B cell (primary cell): ENCODE results near the gene SNTG2. TPM values are rescaled to one million over a fixed set of nuclear protein-coding genes. Genes with fewer than 3 reads are reported as not detected.

Experiments
- ATAC-seq: fragments of 200-7000 bp; cut with Tn5 transposase; one replicate; pipeline ENCODE4 v1.10.0; 2021; ENCODE audit warnings: low read depth, mild to moderate bottlenecking, moderate number of reproducible peaks, moderate library complexity
- CTCF ChIA-PET: fragments of 350-600 bp; sonication (Branson Sonifier 250); formaldehyde crosslinking; loops from one replicate; lab custom pipeline; 2021; ENCODE audit warnings: antibody characterized with exemption, inconsistent platforms; lab: Charles Lee
- POLR2A ChIA-PET: fragments of 350-600 bp; sonication (Branson Sonifier 250); formaldehyde crosslinking; loops from one replicate; lab custom pipeline; 2021; ENCODE audit warnings: antibody characterized with exemption; lab: Charles Lee
- DNase-seq: peaks from one replicate; pipeline ENCODE4 v3.0.0; 2013
- H2AFZ ChIP-seq: 2 replicates; pipeline ENCODE4 v1.6.1; 2012; ENCODE audit warnings: mild to moderate bottlenecking, low read depth, low read length; ENCODE audit not compliant: insufficient read depth, poor library complexity, severe bottlenecking
- H3K27ac ChIP-seq, 2 donors: 1 replicate in 1 of 2; 2 replicates in 1 of 2; pipeline ENCODE4 v1.5.1; 2012 to 2013; ENCODE audit warnings: low read length in 2 of 2, mild to moderate bottlenecking in 2 of 2, moderate library complexity in 1 of 2
- H3K27me3 ChIP-seq, 4 experiments: fragments of 200-600 bp in 1 of 4; sonication (generic) in 1 of 4; replicated peaks in 1 of 4; 1 replicate in 2 of 4; 2 replicates in 2 of 4; pipeline versions ENCODE4 v1.6.1 to v1.7.0; 2013 to 2016; ENCODE audit warnings: low read length in 3 of 4, mild to moderate bottlenecking in 2 of 4, mixed read lengths in 1 of 4, moderate library complexity in 1 of 4; ENCODE audit not compliant: insufficient read depth in 4 of 4, control insufficient read depth in 3 of 4; ENCODE audit errors: control extremely low read depth in 1 of 4
- H3K36me3 ChIP-seq, 2 experiments: replicated peaks in 1 of 2; 1 replicate in 1 of 2; 2 replicates in 1 of 2; pipeline versions ENCODE4 v1.6.1 to v1.7.1; 2013; ENCODE audit warnings: low read length in 1 of 2; ENCODE audit not compliant: insufficient read depth in 2 of 2, control insufficient read depth in 1 of 2; ENCODE audit errors: control extremely low read depth in 1 of 2, extremely low read depth in 1 of 2
- H3K4me1 ChIP-seq, 2 donors: fragments of 200-600 bp in 1 of 2; sonication (generic) in 1 of 2; 1 replicate in 1 of 2; 2 replicates in 1 of 2; pipeline versions ENCODE4 v1.5.1 to v1.6.1; 2013 to 2017; ENCODE audit warnings: low read length in 2 of 2; ENCODE audit not compliant: control insufficient read depth in 2 of 2, insufficient read depth in 2 of 2
- H3K4me2 ChIP-seq: replicated peaks from 2 replicates; pipeline ENCODE3; 2012; ENCODE audit warnings: mild to moderate bottlenecking, low read depth, low read length; ENCODE audit not compliant: poor library complexity, severe bottlenecking
- H3K4me3 ChIP-seq, 5 experiments: fragments of 200-600 bp in 1 of 5; sonication (generic) in 1 of 5; 1 replicate in 3 of 5; 2 replicates in 2 of 5; pipeline versions ENCODE4 v1.5.1 to v1.7.0; 2011 to 2016; ENCODE audit warnings: low read length in 4 of 5, mild to moderate bottlenecking in 4 of 5, low read depth in 2 of 5, control low read depth in 1 of 5, moderate library complexity in 1 of 5; ENCODE audit not compliant: insufficient read depth in 1 of 5; ENCODE audit errors: control extremely low read depth in 1 of 5, extremely low read depth in 1 of 5
- H3K79me2 ChIP-seq: fragments of 200-600 bp; sonication (generic); one replicate; pipeline ENCODE4 v1.6.0; 2016; ENCODE audit warnings: low read length; ENCODE audit not compliant: control insufficient read depth, insufficient read depth
- H3K9ac ChIP-seq: fragments of 200-600 bp; sonication (generic); 2 replicates; pipeline ENCODE4 v1.6.1; 2017; ENCODE audit warnings: mild to moderate bottlenecking, low read length, moderate library complexity
- H3K9me3 ChIP-seq, 3 donors: one replicate each; pipeline versions ENCODE4 v1.6.1 to v1.7.1; 2013; ENCODE audit warnings: low read length in 2 of 3; ENCODE audit not compliant: control insufficient read depth in 2 of 3, insufficient read depth in 1 of 3; ENCODE audit errors: control extremely low read depth in 1 of 3
- H4K20me1 ChIP-seq: 2 replicates; pipeline ENCODE4 v1.6.0; 2012; ENCODE audit warnings: mild to moderate bottlenecking, low read length; ENCODE audit not compliant: insufficient read depth, control insufficient read depth, poor library complexity, severe bottlenecking
- H3K27ac Mint-ChIP-seq: one replicate; pipeline ENCODE4 v1.8.0; 2021; ENCODE audit warnings: mixed read lengths
- H3K27me3 Mint-ChIP-seq: one replicate; pipeline ENCODE4 v1.8.0; 2021; ENCODE audit warnings: mixed read lengths
- H3K4me1 Mint-ChIP-seq: one replicate; pipeline ENCODE4 v1.8.0; 2021; ENCODE audit warnings: mixed read lengths
- H3K4me3 Mint-ChIP-seq: one replicate; pipeline ENCODE4 v1.8.0; 2021; ENCODE audit warnings: mixed read lengths
- H3K9me3 Mint-ChIP-seq: one replicate; pipeline ENCODE4 v1.8.0; 2022; ENCODE audit warnings: mixed read lengths; ENCODE audit not compliant: insufficient read depth
- EZH2 ChIP-seq: IDR thresholded peaks from 2 replicates; pipeline ENCODE4 v1.6.1; 2012; ENCODE audit warnings: borderline replicate concordance, low read depth, mild to moderate bottlenecking, moderate library complexity, low read length; ENCODE audit not compliant: insufficient read depth, poor library complexity, severe bottlenecking
- WGBS: methylation state at CpG from one replicate; pipeline ENCODE4 v1.1.5; 2013; ENCODE audit warnings: missing lambda C conversion rate; ENCODE audit not compliant: insufficient coverage; 5-methylcytosine and 5-hydroxymethylcytosine counted together
- intact Hi-C: fragments of 100-400 bp; cut with micrococcal nuclease; formaldehyde crosslinking; loops from one replicate; pipeline ENCODE4 v1.10.0; 2022
- polyA plus RNA-seq: library from polyadenylated mRNA; depleted of rRNA; stranded (reverse); fragments of >200 nt; gene quantifications from 2 replicates; pipeline ENCODE4 v1.2.3, GENCODE V29; 2012
- total RNA-seq, 2 donors: library from RNA; stranded (reverse); fragments of 120-200 nt in 1 of 2; gene quantifications; 1 replicate in 1 of 2; 2 replicates in 1 of 2; pipeline versions ENCODE4 v1.2.3 to v1.2.4, GENCODE V29; 2013 to 2022
- TF ChIP-seq, protein P1 (sequence below): fragments of 200-600 bp; IDR thresholded peaks from one replicate; pipeline ENCODE4 v1.8.0; 2022; ENCODE audit warnings: antibody characterized with exemption, mild to moderate bottlenecking

The SNTG2 gene
- total and polyA plus RNA-seq, 2 donors (not counting 1 experiment from before 2014, with no cell fraction given) = 2.1 to 2.4 TPM

DNA sequence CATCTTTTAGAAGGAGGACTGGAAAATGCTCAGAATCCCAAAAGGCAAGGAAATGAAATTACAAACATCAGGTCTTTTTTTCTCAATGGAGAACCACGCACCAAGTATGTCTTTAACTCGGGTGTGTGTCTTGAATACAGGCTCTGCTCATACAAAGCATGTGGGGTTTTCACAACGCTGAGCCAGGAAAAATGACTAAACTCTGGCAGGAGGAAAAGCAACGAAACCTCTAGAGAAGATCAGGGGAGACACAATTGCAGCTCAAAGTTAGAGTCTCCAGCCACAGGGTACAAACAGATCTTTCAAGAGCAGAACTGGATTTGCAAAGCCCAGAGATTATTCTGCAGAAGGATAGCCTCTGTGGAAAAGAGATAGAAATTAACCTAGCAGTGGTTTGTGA is 419.8 kb downstream of the SNTG2 start:
- TF ChIP-seq, protein P1, sequence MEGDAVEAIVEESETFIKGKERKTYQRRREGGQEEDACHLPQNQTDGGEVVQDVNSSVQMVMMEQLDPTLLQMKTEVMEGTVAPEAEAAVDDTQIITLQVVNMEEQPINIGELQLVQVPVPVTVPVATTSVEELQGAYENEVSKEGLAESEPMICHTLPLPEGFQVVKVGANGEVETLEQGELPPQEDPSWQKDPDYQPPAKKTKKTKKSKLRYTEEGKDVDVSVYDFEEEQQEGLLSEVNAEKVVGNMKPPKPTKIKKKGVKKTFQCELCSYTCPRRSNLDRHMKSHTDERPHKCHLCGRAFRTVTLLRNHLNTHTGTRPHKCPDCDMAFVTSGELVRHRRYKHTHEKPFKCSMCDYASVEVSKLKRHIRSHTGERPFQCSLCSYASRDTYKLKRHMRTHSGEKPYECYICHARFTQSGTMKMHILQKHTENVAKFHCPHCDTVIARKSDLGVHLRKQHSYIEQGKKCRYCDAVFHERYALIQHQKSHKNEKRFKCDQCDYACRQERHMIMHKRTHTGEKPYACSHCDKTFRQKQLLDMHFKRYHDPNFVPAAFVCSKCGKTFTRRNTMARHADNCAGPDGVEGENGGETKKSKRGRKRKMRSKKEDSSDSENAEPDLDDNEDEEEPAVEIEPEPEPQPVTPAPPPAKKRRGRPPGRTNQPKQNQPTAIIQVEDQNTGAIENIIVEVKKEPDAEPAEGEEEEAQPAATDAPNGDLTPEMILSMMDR = no peak
- Mint-ChIP-seq H3K4me1 (peaks cover 7% of the 10 kb centered on the region), H3K27me3 (peaks cover 6% of the 10 kb centered on the region), H3K9me3 (no peaks in the 10 kb centered on the region), H3K4me3 (no peak overlapping the region), H3K27ac (no peak overlapping the region)
- no peaks in the 10 kb centered on the region for H3K79me2 ChIP-seq
- no peaks in the 10 kb centered on the region for H3K27me3 ChIP-seq
- H3K9me3 ChIP-seq = peaks cover 0 to 4% (median 0%) of the 10 kb centered on the region in 3 donors
- H3K9ac ChIP-seq = no peak overlapping the region
- peaks cover 15 to 18% of the 10 kb centered on the region in 2 donors for H3K4me1 ChIP-seq
- WGBS = 85% methylated on average over 4 of the region's 4 CpGs
- POLR2A ChIA-PET = no interaction called here
- H3K27ac ChIP-seq = no peak overlapping the region
- no peak overlapping the region for H3K4me3 ChIP-seq
- H2AFZ ChIP-seq = no peak overlapping the region
- intact Hi-C loops = no loop called here
- H4K20me1 ChIP-seq = no peaks in the 10 kb centered on the region
- CTCF ChIA-PET = no interaction called here
- H3K36me3 ChIP-seq = no peaks in the 10 kb centered on the region
- no peak overlapping the region for H3K4me2 ChIP-seq
- ATAC-seq = no peak
- no peak for DNase-seq

DNA sequence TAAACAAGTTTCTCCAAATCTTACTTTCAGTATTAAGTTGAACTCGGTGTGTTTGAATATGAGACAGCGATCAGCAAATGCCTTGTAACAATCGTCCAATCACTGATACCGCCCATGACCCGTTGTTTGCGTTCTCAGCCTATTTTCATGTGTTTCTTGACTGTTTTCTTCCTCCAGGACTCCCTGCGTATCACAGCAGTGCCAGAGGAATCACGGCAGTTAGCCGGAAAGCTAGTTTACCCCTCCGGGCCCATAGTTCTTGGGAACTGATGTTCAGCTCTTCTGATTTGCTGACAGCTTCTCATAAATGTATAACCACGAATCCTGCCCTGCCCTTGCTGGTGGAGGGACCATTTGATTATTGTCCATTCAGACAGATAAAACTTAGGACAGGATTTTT is 420.4 kb downstream of the SNTG2 start:
- no peaks in the 10 kb centered on the region for H3K36me3 ChIP-seq
- H3K79me2 ChIP-seq = no peaks in the 10 kb centered on the region
- H3K27ac ChIP-seq = no peak overlapping the region
- ATAC-seq (no peak), DNase-seq (no peak)
- H2AFZ ChIP-seq = no peak overlapping the region
- H3K4me3 Mint-ChIP-seq = no peak overlapping the region
- no peak overlapping the region for H3K9ac ChIP-seq
- POLR2A ChIA-PET = no interaction called here
- intact Hi-C loops = no loop called here
- peaks cover 16 to 17% of the 10 kb centered on the region in 2 donors for H3K4me1 ChIP-seq
- H3K4me2 ChIP-seq = no peak overlapping the region
- peaks cover 6% of the 10 kb centered on the region for H3K27me3 Mint-ChIP-seq
- CTCF ChIA-PET = no interaction called here
- TF ChIP-seq, protein P1 = no peak
- TF ChIP-seq EZH2 = no peak
- no peaks in the 10 kb centered on the region for H4K20me1 ChIP-seq
- peaks cover 0 to 9% (median 0%) of the 10 kb centered on the region in 3 donors for H3K9me3 ChIP-seq
- no peaks in the 10 kb centered on the region for H3K27me3 ChIP-seq
- 95% methylated on average over 10 of the region's 11 CpGs for WGBS
- H3K27ac Mint-ChIP-seq = no peak overlapping the region
- no peaks in the 10 kb centered on the region for H3K9me3 Mint-ChIP-seq
- H3K4me1 Mint-ChIP-seq = peaks cover 9% of the 10 kb centered on the region
- no peak overlapping the region for H3K4me3 ChIP-seq
